HG03558 (cell line): ENCODE data around the gene MPZL1.
A peak's percentile ranks its signal among the peaks of the same experiment; 100 is the strongest.
"Not testable (repeated sequence)": the region's sequence is repeated elsewhere in the genome, so short reads cannot be mapped to it uniquely, and the experiment has no call there.

Source experiments
- ATAC-seq: cut with Tn5 transposase; IDR thresholded peaks from one replicate; pipeline ENCODE4 v1.9.1; 2021; ENCODE audit warnings: moderate number of reproducible peaks; ENCODE audit not compliant: unreplicated experiment; ENCODE audit errors: extremely low read depth

MPZL1 gene

GRCh38 chr1:167716000-167716271 is 5.8 kb upstream of the MPZL1 start:
- ATAC-seq, result no peak

DNA sequence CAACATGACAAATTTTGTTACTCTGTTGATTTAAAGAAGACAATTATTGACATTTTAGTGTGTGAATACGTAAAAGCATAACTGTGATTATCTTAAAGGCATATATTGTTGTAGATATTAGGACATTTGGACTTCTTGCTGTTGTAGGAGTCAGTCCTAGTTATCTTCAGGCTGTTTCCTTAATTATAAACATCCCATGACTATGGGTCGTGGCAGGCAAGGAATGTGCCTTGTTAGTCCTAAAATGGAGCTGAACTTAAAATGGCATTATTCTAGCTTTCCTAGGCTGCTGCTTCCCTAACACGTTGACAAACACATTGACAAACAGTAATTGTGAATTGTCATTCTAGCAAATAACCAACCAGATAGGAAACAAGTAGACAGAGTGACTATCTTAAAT is 4.4 kb upstream of the MPZL1 start:
- no peak for ATAC-seq

GRCh38 chr1:167718914-167719691 is 2.7 kb upstream of the MPZL1 start:
- no peak for ATAC-seq

DNA sequence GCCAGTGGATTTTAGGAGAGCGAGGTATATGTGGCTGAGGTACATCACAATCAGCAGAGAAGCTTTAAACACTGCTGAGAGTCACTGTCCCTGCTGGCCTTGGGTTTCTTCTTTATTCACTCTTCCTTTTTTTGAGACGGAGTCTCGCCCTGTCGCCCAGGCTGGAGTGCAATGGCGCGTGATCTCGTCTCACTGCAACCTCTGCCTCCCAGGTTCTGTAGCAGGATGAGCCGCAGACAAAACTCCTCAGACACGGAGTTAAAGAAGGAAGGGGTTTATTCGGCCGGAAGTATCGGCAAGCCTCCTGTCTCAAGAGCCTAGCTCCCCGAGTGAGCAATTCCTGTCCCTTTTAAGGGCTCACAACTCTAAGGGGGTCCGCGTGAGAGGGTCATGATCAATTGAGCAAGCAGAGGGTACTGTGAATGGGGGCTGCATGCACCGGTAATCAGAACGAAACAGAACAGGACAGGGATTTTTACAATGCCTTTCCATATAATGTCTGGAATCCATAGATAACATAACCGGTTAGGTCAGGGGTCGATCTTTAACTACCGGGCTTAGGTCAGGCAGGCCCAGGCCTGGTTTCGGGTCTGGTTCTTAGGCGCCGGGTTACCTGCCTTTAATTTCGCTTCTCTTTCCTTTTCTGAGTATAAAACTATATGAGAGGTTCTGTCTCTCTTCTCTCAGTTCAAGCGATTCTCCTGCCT is 1.9 kb upstream of the MPZL1 start:
- ATAC-seq, result not testable (repeated sequence)

DNA sequence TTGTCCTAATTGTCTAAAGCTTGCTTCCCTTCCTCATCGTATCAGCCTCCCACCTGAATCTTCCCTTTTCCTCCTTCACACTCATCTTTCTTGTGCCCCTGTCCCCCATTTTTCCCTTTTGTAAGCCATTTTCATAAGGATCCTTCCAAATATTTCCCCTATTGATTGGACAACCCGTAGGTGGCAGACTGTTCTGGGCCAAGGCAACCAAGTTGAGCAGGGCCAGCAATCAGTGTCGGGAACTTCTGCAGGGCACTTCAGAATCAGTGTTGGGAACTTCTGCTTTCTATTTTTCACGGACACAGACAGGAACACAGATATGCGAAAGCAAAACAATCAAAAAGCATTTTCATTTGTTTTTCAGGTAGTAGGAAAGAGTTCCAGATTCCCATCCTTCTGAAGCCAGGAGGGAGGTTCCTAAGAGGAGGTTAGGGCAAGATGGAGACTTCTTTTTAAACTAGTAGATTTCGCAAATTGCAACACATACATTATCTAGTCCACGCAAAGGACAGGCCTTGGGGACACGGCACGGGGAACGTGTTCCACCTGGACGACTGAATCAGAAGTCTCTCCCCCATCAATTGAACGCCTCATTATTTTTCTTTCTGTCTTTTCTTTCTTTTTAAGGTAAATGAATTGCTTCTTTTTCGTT is 691 bp upstream of the MPZL1 start:
- ATAC-seq, result no peak

- peak; percentile 3 for ATAC-seq
These were observed 529 bp downstream of the MPZL1 start for GRCh38 chr1:167722152-167722869.

DNA sequence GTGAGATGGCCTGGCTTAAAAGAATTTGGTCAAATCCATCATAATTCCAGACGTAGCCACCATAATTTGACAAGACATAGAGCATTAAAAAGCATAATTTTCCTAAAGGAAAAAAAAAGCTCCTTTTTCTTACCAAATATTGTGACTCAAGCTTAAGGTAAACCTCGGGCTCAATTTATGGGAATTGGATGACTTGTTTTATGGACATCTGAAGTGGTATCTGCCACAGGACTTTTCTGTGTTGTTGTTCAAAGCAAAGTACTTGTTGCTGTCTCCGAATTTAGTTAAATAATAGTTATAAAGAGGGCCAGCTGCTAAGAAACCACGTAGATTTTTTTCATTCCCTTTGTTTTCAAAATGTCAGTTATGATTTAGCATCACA is 1.1 kb downstream of the MPZL1 start:
- no peak for ATAC-seq

- ATAC-seq, result no peak
These were observed 2.0 kb downstream of the MPZL1 start for GRCh38 chr1:167723707-167724323.

DNA sequence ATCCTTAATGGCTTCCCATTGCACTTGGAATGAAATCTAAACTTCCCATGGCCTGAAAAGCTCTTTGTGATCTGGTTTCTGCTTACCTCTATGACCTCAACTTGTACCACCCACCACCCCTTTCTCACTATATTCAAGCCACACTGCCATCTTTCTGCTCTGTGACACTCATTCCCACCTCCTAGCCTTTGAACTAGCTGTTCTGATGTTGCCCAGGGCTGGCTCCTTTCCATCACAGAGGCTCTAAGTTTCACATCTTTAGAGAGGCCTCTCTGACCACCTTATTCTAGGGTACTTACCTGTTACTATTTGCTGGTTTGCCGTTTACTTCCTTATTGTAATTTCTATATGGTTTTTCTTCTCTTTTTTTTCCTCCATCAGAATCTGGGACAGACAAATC is 4.2 kb downstream of the MPZL1 start:
- ATAC-seq, result no peak

GRCh38 chr1:167728818-167729410 is 7.1 kb downstream of the MPZL1 start:
- ATAC-seq, result no peak

GRCh38 chr1:167734227-167734626 is 12.4 kb downstream of the MPZL1 start:
- ATAC-seq, result no peak

DNA sequence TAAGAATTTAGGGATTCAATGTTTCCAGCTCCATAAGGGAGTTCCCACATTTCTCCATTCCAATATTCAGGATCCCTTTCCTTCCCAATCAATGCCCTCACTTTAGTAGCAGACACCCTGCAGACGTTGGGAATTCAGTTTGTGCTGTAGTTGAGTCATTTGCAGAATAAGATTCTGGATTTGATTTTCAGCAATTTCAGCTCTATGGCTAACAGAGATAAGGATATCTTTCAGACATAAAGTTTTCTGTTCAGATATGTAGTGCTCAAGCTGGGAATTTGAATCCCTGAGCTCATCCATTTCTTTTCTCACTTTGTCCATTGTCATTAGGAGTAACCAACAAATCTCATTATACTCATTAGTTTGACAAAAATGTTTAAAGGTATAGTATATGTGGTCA is 13.1 kb downstream of the MPZL1 start:
- ATAC-seq, result no peak

GRCh38 chr1:167737169-167737568 is 15.4 kb downstream of the MPZL1 start:
- no peak for ATAC-seq

GRCh38 chr1:167738158-167738557 is 16.4 kb downstream of the MPZL1 start:
- no peak for ATAC-seq

DNA sequence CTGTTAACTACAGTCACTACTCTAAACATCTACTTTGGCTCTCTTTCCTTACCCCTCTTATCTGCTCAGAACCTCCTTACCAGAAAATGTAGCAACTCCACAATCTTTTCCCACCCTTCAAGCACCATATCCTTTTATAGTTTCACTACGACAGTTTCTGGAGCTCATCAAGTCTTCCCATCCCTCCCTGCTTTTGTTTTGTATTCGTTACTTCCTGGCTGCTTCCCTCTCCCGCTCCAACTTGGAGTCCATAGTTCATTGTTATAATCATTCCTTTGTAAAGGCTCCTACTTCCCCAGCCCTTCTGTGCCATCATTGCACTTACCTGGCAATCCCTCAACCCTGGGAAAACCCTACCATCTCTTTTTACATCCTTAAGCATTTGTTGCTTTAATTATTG is 18.0 kb downstream of the MPZL1 start:
- no peak for ATAC-seq

DNA sequence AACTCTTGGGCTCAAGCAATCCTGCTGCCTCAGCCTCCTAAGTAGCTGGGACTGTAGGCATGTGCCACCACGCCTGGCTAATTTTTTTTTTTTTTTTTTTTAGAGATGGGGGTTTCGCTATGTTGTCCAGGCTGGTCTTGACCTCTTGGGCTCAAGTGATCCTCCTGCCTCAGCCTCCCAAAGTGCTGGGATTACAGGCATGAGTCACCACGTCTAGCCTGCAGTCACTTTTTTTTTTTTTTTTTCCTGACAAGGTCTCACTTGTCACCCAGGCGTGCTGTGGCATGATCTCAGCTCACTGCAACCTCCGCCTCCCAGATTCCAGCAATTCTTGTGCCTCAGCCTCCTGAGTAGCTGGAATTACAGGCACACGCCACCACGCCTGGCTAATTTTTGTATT is 19.3 kb downstream of the MPZL1 start:
- not testable (repeated sequence) for ATAC-seq

DNA sequence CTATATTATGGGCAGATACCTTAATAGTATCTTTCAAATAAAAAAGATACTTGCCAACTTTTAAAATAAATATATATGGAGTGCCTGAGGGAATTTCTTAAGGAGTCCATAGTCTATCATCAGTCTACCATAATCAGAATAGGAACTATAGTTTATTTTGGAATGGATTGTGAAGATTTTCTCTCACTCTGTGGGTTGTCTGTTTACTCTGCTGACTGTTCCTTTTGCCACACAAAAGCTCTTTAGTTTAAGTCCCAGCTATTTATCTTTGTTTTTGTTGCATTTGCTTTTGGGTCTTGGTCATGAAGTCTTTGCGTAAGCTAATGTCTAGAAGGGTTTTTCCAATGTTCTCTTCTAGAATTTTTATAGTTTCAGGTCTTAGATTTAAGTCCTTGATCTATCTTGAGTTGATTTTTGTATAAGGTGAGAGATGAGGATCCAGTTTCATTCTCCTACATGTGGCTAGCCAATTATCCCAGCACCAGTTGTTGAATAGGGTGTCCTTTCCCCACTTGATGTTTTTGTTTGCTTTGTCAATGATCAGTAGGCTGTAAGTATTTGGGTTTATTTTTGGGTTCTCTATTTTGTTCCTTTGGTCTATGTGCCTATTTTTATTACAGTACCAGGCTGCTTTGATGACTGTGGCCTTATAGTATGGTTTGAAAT is 20.7 kb downstream of the MPZL1 start:
- not testable (repeated sequence) for ATAC-seq

DNA sequence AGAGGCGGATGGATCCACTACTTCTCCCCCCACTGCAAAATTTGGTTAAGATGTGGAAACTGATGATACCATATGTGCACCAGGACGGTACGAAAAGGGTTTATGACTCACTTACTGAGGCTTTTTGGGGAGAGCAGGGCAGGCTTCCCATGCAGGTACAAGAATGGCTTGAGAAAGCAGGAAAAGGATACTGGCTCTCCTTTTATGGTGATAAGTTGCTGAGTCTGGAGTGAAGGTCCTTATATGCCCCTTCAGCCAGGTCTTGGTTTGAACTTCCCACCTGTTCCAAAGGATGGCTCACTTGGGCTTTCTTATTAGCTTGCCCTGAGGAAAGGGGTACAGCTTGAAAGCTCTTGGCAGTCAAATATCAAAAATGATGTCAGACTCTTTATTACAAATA is 23.1 kb downstream of the MPZL1 start:
- ATAC-seq, result no peak

DNA sequence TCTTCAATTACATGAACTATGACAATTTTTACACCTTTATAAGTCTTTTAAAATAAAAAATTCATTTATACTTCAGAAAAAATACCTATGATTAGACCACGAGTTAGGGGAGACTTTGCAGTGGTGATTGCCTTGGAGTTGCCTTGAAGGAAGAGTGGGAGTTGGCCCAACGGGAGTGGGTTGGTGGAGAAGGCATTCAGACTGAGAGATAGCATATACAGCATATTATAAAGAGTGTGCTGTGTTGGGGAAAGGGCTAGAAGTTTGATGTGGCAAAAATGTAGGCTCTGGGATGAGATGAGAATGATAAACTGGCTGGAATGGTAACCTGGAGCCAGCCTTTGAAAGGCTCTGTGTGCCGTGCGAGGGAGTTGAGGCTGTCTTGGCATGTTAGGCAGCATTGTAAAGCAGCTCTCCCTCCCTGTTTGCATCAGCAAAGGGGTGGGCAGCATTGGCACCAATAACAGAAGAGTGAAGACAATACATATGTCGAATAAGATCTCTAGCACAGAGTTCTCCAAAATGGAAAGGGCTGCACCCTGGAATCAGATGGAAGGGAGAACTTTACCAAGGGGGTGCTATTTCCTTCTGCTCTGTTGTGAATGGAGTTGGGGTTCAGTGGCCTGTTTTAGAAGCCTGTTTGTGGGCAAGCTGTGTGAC is 24.4 kb downstream of the MPZL1 start:
- ATAC-seq, result no peak
